NCI-H82 treated with DMSO at 0.1 percent for 48 hours (cell line): Measurements from ENCODE around the gene GPR137B.
"Not testable (repeated sequence)": the region's sequence is repeated elsewhere in the genome, so short reads cannot be mapped to it uniquely, and the experiment has no call there.

Experiments used
- DNase-seq: peaks from one replicate; lab custom pipeline; 2025; ENCODE audit not compliant: unreplicated experiment; lab: John Stamatoyannopoulos, UW

GPR137B gene

GRCh38 chr1:236159704-236160539 is 17.6 kb downstream of the GPR137B start:
- DNase-seq: no peak

DNA sequence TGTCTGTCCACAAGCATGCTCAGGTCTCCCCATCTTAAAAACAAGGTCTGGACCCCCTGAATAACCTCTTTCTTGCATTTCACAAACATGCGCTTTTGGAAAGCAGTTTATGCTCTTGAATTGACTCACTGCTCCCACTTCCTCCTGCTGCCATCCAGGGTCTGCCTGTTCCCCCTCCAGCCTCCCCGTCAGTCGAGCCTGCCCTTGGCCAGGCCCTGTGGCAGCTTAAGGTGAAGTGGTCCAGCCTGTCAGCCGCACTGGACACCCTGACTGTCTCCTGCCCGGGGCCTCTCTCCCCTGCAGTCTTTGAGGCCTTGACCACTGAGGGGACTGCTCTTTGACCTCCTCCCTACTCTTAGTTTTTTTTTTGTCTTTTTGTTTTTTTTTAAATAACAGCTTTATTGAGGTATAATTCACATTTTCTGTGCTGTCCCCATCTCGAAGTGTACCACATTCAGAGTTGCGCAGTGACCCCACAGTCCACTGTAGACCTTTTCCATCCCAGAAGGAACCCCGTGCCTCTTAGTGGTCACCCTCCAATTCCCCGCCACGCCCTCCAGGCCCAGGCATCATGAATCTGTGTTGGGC is 18.3 kb downstream of the GPR137B start:
- DNase-seq: no peak

- DNase-seq: no peak
Observed at GRCh38 chr1:236161230-236161629, 18.9 kb downstream of the GPR137B start.

- not testable (repeated sequence) for DNase-seq
Observed at GRCh38 chr1:236161755-236162154, 19.4 kb downstream of the GPR137B start.

DNA sequence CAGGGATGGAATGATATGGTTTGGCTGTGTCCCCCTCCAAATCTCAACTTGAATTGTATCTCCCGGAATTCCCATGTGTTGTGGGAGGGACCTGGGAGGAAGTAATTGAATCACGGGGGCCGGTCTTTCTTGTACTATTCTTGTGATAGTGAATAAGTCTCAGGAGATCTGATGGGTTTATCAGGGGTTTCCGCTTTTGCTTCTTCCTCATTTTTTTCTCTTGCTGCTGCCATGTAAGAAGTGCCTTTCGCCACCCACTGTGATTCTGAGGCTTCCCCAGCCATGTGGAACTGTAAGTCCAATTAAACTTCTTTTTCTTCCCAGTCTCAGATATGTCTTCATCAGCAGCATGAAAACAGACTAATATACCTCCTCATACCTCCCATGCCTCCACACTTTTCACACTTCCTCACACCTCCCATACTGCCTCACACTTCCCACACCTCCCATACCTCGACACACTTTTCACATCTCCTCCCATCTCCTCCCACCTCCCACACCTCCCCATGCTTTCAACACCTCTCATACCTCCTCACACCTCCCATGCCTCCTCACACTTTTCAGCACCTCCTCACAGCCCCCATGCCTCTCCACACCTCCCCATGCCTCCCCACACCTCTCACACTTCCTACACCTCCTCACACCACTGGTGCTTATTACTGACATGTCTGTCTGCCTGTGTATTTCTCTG is 21.3 kb downstream of the GPR137B start:
- no peak for DNase-seq

GRCh38 chr1:236164273-236164672 is 21.9 kb downstream of the GPR137B start:
- DNase-seq: no peak

DNA sequence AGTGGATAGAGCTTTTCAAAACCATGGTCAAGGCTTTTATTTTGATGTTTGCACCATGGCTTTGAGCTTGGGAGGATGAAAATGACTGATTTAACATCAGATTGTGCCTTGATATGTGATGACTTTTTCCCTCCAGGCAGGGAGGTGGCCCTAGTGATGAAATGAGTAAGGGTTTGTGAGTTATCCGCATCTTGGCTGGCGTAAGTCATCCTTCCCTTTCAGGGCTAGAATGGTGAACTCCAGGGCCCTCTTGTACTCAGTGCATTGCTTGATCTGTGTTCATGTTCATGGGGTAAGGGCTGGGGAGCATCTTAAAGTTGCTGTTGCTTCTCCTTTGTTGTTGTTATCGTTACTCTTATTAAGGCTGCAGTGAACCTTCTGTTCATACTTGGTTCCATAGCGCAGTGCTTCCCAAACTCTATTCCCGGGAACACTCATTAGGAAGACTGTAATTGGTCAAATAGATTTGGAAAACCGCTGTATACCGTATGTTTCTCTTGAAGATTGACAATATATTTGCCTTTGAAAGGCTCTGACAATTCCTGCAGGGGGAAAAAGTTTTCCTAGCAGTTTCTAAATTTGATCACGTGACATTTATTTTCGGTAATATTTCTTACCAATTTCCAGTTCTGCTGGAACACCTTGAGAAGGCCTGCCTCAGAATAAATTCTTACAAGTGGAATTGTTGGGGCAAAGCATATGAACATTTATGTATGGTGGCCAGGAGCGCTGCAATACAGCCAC is 23.1 kb downstream of the GPR137B start:
- no peak for DNase-seq

- DNase-seq: no peak
Observed at GRCh38 chr1:236166041-236166440, 23.7 kb downstream of the GPR137B start.

- no peak for DNase-seq
Observed at GRCh38 chr1:236167154-236167553, 24.8 kb downstream of the GPR137B start.

- DNase-seq: no peak
Observed at GRCh38 chr1:236167578-236167977, 25.2 kb downstream of the GPR137B start.

DNA sequence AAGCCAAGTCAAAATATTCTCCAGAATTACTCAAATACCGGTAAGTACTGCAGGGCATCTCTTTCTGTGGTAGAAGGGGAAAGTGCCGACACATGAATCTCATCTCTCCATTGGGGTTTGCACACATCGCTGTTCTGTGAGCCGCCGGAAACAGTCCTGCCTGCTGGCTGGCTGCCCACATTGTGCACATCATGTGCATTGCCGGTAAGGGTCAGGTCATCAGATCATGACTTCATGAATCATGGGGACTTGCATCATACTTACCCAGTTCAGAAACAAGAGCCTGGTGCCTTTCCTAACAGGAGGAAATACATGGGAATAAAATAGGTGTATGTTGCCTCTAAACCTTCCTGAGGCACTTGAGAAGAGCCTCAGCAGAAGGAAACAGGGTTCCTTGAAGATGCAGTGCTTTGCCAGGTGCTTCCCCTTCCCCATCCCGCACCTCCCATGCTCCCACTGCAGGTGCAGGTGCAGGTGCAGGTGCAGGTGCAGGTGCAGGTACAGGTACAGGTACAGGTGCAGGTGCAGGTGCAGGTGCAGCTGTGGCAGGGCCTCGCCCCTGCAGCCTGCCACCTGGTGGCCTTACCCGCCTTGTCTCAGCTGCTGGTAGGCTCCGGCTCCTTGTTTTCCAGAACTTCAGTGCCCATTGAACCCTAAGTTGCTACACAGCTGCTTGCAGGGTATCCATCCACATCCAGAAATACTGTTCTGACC is 26.5 kb downstream of the GPR137B start:
- no peak for DNase-seq

DNA sequence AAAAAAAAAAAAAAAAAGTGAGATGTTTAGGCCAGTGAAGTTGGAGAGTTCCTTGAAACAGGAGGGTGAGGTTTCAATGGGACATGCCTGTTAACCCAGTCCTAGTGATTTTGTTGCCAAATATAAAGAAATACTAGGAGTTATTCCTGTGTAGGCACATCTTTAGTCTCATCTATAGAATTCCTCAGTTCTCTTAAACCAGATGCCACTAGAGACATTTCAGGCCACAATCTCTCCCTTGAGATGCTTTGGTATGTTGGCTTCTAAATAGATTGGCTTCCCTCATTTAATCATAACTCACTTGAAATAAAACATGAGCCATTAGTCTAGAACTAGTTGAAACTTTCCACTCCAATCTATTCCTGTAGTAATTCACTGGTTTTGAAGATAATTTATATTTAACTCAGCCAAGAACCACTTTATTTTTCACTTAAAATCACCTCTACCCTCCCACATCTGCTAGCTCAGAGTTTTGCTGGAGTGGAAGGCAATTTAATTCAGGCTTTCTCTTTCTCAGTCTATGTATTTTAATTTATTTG is 29.8 kb downstream of the GPR137B start:
- no peak for DNase-seq

- no peak for DNase-seq
Observed at GRCh38 chr1:236173174-236173767, 30.9 kb downstream of the GPR137B start.

DNA sequence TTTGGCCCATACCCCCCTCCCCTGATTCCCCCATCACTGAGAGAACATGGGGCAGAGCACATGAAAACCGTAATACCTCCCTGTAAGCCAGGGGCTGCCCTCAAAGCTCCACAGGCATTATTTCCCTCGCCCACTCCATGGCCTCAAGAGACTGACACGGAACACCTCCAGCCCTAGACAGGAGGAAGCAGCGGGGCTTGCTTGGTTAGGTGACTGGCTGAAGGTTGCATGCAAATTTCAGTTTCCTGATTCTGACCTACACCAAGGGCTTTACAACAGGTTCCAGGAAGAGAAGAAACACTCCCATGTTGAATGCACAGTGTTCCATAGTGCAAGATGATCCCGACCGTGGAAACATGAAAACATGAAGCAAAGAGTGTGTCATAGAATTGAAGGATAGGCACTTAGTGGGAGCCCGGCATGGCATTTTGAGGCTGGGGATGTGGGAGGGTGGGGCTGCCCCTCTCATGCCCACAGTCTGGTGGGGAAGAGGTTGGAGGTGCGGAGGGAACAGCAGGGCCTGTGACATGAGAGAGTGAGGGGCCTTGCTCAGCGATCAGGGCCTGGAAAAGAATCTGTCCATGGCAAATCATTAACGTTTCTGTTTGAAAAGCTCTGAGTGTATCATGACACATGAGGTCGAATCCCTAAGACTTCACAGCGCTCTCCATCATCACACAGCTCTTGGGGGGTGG is 33.5 kb downstream of the GPR137B start:
- DNase-seq: no peak

GRCh38 chr1:236176337-236177336 is 34.3 kb downstream of the GPR137B start:
- no peak for DNase-seq

DNA sequence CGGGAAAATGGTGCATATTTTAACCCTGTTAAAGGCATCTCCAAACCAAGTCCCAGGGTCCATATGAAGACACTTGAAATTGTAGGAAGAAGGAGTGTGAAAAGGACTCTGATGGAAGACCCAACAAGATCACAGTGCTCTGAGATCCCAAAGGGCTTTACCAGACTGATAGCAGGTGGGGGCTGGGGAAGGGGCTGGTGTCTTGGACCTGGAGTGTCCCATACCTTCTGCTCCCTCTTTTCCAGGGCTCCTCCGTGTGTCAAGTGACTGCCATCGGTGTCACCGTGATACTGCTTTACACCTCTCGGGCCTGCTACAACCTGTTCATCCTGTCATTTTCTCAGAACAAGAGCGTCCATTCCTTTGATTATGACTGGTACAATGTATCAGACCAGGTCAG is 37.3 kb downstream of the GPR137B start:
- no peak for DNase-seq

GRCh38 chr1:236181059-236181458 is 38.7 kb downstream of the GPR137B start:
- DNase-seq: no peak

DNA sequence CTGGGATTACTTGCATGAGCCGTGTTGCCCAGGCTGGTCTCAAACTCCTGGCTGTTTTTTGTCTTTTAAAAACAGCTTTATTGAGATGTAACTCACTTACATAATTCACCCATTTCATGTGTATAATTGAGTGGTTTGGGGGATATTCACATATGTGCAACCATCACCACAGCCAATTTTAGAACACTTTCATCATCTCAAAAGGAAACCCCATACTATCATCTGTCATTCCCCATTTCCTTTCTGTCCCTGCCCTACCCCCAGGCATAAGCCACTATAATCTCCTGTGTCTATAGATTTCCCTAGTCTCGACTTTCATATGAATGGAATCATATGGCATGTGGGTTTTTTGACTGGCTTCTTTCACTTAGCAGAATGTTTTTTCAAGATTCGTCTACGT is 43.3 kb downstream of the GPR137B start:
- no peak for DNase-seq
